ENCODE measurements around the gene MC1R.

MC1R gene

DNA sequence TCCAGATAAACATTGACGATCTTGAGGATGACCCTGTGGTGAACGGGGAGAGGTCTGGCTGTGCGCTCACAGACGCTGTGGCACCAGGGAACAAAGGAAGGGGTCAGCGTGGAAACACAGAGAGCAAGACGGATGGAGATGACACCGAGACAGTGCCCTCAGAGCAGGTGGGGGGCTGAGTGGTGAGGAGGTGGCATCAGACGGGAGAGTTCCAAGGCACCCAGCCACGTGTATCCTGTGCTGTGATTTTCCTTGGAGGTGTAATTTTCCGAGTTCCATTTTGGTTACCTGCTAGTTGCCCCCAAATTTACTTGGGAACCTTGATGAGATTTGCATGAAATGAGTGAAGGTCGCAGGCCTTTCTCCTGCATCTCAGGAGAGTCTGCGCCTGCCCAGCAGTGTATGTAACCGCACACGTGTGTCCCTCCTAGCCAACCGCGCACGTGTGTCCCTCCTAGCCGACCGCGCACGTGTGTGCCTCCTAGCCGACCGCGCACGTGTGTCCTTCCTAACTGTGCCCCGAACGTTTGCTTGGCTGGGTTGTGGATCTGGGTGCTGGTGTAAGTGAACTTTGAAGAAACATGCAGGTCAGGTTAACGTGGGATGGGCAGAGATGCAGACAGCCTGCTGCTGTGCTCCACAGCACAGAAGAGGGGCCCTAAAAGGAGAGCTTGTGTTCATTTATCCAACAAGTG lies 35.2 kb upstream of the MC1R start:
- Histone ChIP-seq H3K9me3 (ENCODE audit: control insufficient read depth, insufficient read depth, low read length) (no peaks in the 10 kb centered on the region), H3K4me1 (ENCODE audit: control insufficient read depth, insufficient read depth, low read length) (no peaks in the 10 kb centered on the region), H3K27me3 (ENCODE audit: control insufficient read depth, insufficient read depth, low read length) (no peaks in the 10 kb centered on the region), H3K27ac (ENCODE audit: low read depth, low read length) (no peak overlapping the region), H3K4me3 (ENCODE audit: low read depth, low read length) (no peak overlapping the region), H3K9ac (ENCODE audit: low read depth, low read length) (no peak overlapping the region), H3K36me3 (ENCODE audit: control insufficient read depth, insufficient read depth, low read length) (peaks cover 63% of the 10 kb centered on the region)

- Histone ChIP-seq H3K4me3 (ENCODE audit: low read depth, low read length) (no peak overlapping the region), H3K27me3 (ENCODE audit: control insufficient read depth, insufficient read depth, low read length) (no peaks in the 10 kb centered on the region), H3K36me3 (ENCODE audit: control insufficient read depth, insufficient read depth, low read length) (peaks cover 59% of the 10 kb centered on the region), H3K27ac (ENCODE audit: low read depth, low read length) (no peak overlapping the region), H3K9me3 (ENCODE audit: control insufficient read depth, insufficient read depth, low read length) (no peaks in the 10 kb centered on the region), H3K4me1 (ENCODE audit: control insufficient read depth, insufficient read depth, low read length) (no peaks in the 10 kb centered on the region), H3K9ac (ENCODE audit: low read depth, low read length) (no peak overlapping the region)
These were observed 34.6 kb upstream of the MC1R start for GRCh38 chr16:89884041-89884421.

DNA sequence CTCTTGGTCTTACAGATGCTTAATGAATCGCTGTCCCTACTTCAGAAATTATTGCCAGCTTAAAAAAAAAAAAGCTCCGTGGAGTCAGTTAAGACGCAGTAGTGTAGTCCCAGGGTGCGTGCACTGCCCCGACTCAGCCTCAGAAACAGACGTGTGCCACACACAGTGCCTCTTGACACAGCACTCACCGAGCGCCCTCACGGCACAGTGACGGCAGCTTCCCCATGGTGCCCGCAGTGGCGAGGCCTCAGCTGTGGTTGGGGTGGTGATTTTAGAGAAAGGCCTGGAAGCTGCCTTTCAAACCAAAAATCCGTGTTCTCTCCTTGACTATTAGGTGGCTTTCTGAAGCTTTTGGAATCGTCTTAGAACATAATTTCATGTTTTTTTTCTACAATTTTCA lies 31.4 kb upstream of the MC1R start:
- Histone ChIP-seq H3K9ac (ENCODE audit: low read depth, low read length) (no peak overlapping the region), H3K4me1 (ENCODE audit: control insufficient read depth, insufficient read depth, low read length) (no peaks in the 10 kb centered on the region), H3K9me3 (ENCODE audit: control insufficient read depth, insufficient read depth, low read length) (no peaks in the 10 kb centered on the region), H3K27ac (ENCODE audit: low read depth, low read length) (no peak overlapping the region), H3K27me3 (ENCODE audit: control insufficient read depth, insufficient read depth, low read length) (no peaks in the 10 kb centered on the region), H3K36me3 (ENCODE audit: control insufficient read depth, insufficient read depth, low read length) (peaks cover 71% of the 10 kb centered on the region), H3K4me3 (ENCODE audit: low read depth, low read length) (no peak overlapping the region)

DNA sequence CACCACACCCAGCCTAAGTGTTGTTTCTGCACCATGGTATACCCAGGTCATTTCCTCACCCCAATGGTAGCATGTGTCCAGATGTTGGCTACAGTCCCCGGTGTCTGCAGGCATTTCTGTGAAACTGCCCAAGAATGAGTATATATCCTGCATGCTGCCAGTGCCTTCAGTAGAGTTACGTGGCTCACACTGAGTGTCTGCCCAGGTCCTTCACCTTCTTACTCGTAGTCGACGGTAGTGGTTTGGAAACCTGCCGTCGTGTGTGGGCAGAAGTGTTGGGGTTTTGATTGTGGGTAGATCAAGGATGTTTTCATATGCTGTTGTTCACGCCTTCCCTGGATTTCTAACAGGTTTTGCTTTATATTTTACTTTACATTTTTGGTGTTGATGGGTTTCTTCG lies 28.5 kb upstream of the MC1R start:
- Histone ChIP-seq H3K36me3 (ENCODE audit: control insufficient read depth, insufficient read depth, low read length) (peaks cover 75% of the 10 kb centered on the region), H3K9me3 (ENCODE audit: control insufficient read depth, insufficient read depth, low read length) (no peaks in the 10 kb centered on the region), H3K9ac (ENCODE audit: low read depth, low read length) (no peak overlapping the region)

GRCh38 chr16:89890886-89891657 lies 27.6 kb upstream of the MC1R start:
- Histone ChIP-seq H3K4me1 (ENCODE audit: control insufficient read depth, insufficient read depth, low read length) (no peaks in the 10 kb centered on the region), H3K27me3 (ENCODE audit: control insufficient read depth, insufficient read depth, low read length) (no peaks in the 10 kb centered on the region), H3K9ac (ENCODE audit: low read depth, low read length) (no peak overlapping the region), H3K4me3 (ENCODE audit: low read depth, low read length) (no peak overlapping the region), H3K9me3 (ENCODE audit: control insufficient read depth, insufficient read depth, low read length) (no peaks in the 10 kb centered on the region), H3K27ac (ENCODE audit: low read depth, low read length) (no peak overlapping the region), H3K36me3 (ENCODE audit: control insufficient read depth, insufficient read depth, low read length) (peaks cover 76% of the 10 kb centered on the region)

More for the DNA sequence above, 28.5 kb upstream of the MC1R start:
- Histone ChIP-seq H3K27me3 (ENCODE audit: control insufficient read depth, insufficient read depth, low read length) (no peaks in the 10 kb centered on the region), H3K4me3 (ENCODE audit: low read depth, low read length) (no peak overlapping the region), H3K27ac (ENCODE audit: low read depth, low read length) (no peak overlapping the region), H3K4me1 (ENCODE audit: control insufficient read depth, insufficient read depth, low read length) (no peaks in the 10 kb centered on the region)

- Histone ChIP-seq H3K9ac (ENCODE audit: low read depth, low read length) (no peak overlapping the region), H3K4me3 (ENCODE audit: low read depth, low read length) (no peak overlapping the region), H3K9me3 (ENCODE audit: control insufficient read depth, insufficient read depth, low read length) (no peaks in the 10 kb centered on the region), H3K27me3 (ENCODE audit: control insufficient read depth, insufficient read depth, low read length) (no peaks in the 10 kb centered on the region), H3K36me3 (ENCODE audit: control insufficient read depth, insufficient read depth, low read length) (peaks cover 79% of the 10 kb centered on the region), H3K4me1 (ENCODE audit: control insufficient read depth, insufficient read depth, low read length) (no peaks in the 10 kb centered on the region), H3K27ac (ENCODE audit: low read depth, low read length) (no peak overlapping the region)
These were observed 26.5 kb upstream of the MC1R start for GRCh38 chr16:89892055-89892630.

DNA sequence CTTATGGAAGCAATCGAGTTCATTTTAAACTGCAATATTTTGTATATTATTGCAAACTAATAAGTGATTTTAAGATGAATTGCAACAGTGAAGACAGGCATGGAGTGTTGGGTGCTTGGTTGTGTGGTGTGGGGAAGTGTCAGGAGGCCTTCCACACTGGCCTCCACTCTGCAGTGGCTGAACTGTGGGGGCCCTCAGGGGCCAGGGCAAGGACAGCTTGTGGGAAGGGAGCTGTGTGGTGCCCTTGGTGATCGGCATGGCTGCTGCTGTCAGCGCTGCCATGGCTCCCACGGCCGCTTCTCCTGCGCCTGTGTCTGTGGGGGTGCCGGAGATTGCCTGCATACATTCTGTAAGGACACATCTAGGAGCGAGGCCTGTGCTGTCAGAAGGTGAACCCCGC lies 26.0 kb upstream of the MC1R start:
- Histone ChIP-seq H3K27ac (ENCODE audit: low read depth, low read length) (no peak overlapping the region), H3K4me3 (ENCODE audit: low read depth, low read length) (no peak overlapping the region), H3K36me3 (ENCODE audit: control insufficient read depth, insufficient read depth, low read length) (peaks cover 79% of the 10 kb centered on the region), H3K4me1 (ENCODE audit: control insufficient read depth, insufficient read depth, low read length) (no peaks in the 10 kb centered on the region), H3K9ac (ENCODE audit: low read depth, low read length) (no peak overlapping the region), H3K9me3 (ENCODE audit: control insufficient read depth, insufficient read depth, low read length) (no peaks in the 10 kb centered on the region), H3K27me3 (ENCODE audit: control insufficient read depth, insufficient read depth, low read length) (no peaks in the 10 kb centered on the region)

GRCh38 chr16:89893642-89894548 lies 24.8 kb upstream of the MC1R start:
- H3K36me3 ChIP-seq (ENCODE audit: control insufficient read depth, insufficient read depth, low read length) = peaks cover 78% of the 10 kb centered on the region
- no peaks in the 10 kb centered on the region for H3K9me3 ChIP-seq (ENCODE audit: control insufficient read depth, insufficient read depth, low read length)
- H3K4me3 ChIP-seq (ENCODE audit: low read depth, low read length) = no peak overlapping the region
- H3K4me1 ChIP-seq (ENCODE audit: control insufficient read depth, insufficient read depth, low read length) = no peaks in the 10 kb centered on the region
- H3K27me3 ChIP-seq (ENCODE audit: control insufficient read depth, insufficient read depth, low read length) = no peaks in the 10 kb centered on the region
- H3K9ac ChIP-seq (ENCODE audit: low read depth, low read length) = no peak overlapping the region
- H3K27ac ChIP-seq (ENCODE audit: low read depth, low read length) = no peak overlapping the region

GRCh38 chr16:89895482-89896250 lies 23.0 kb upstream of the MC1R start:
- Histone ChIP-seq H3K9ac (ENCODE audit: low read depth, low read length) (no peak overlapping the region), H3K9me3 (ENCODE audit: control insufficient read depth, insufficient read depth, low read length) (no peaks in the 10 kb centered on the region), H3K36me3 (ENCODE audit: control insufficient read depth, insufficient read depth, low read length) (peaks cover 81% of the 10 kb centered on the region), H3K4me3 (ENCODE audit: low read depth, low read length) (no peak overlapping the region), H3K27ac (ENCODE audit: low read depth, low read length) (no peak overlapping the region), H3K27me3 (ENCODE audit: control insufficient read depth, insufficient read depth, low read length) (no peaks in the 10 kb centered on the region), H3K4me1 (ENCODE audit: control insufficient read depth, insufficient read depth, low read length) (no peaks in the 10 kb centered on the region)

- Histone ChIP-seq H3K36me3 (ENCODE audit: control insufficient read depth, insufficient read depth, low read length) (peaks cover 72% of the 10 kb centered on the region), H3K4me3 (ENCODE audit: low read depth, low read length) (no peak overlapping the region), H3K9ac (ENCODE audit: low read depth, low read length) (no peak overlapping the region), H3K27me3 (ENCODE audit: control insufficient read depth, insufficient read depth, low read length) (no peaks in the 10 kb centered on the region), H3K27ac (ENCODE audit: low read depth, low read length) (no peak overlapping the region), H3K4me1 (ENCODE audit: control insufficient read depth, insufficient read depth, low read length) (no peaks in the 10 kb centered on the region), H3K9me3 (ENCODE audit: control insufficient read depth, insufficient read depth, low read length) (no peaks in the 10 kb centered on the region)
These were observed 21.5 kb upstream of the MC1R start for GRCh38 chr16:89897204-89897603.
